CD4-positive, alpha-beta T cell (primary cell): ENCODE results near the gene DGKB. TPM values are rescaled to one million over a fixed set of nuclear protein-coding genes. Genes with fewer than 3 reads are reported as not detected.

Experiments
- ATAC-seq: fragments of 200-7000 bp; cut with Tn5 transposase; one replicate; pipeline ENCODE4 v1.10.0; 2022; ENCODE audit warnings: mild to moderate bottlenecking; ENCODE audit not compliant: poor library complexity
- CTCF ChIA-PET: fragments of 350-600 bp; sonication (Branson Sonifier 250); formaldehyde crosslinking; loops from one replicate; lab custom pipeline; 2021; ENCODE audit warnings: antibody characterized with exemption, inconsistent platforms; lab: Charles Lee
- POLR2A ChIA-PET: fragments of 350-600 bp; sonication (Branson Sonifier 250); formaldehyde crosslinking; loops from one replicate; lab custom pipeline; 2021; ENCODE audit warnings: antibody characterized with exemption, inconsistent platforms; lab: Charles Lee
- DNase-seq, 14 experiments: peaks; one replicate each; pipeline ENCODE4 v3.0.0-alpha.2; 2013 to 2020; ENCODE audit warnings: mixed read lengths in 2 of 14
- H3K27ac ChIP-seq, 2 donors: one replicate each; pipeline versions ENCODE4 v1.5.1 to v1.7.0; 2013; ENCODE audit warnings: low read length in 2 of 2, low read depth in 1 of 2, mild to moderate bottlenecking in 1 of 2
- H3K27me3 ChIP-seq, 2 experiments: 1 replicate in 1 of 2; 2 replicates in 1 of 2; pipeline versions ENCODE4 v1.6.1 to v1.7.0; 2013; ENCODE audit warnings: low read length in 2 of 2, control low read depth in 1 of 2, mild to moderate bottlenecking in 1 of 2, moderate library complexity in 1 of 2; ENCODE audit not compliant: insufficient read depth in 2 of 2, control insufficient read depth in 1 of 2
- H3K36me3 ChIP-seq: one replicate; pipeline ENCODE4 v1.6.1; 2013; ENCODE audit warnings: low read length, control low read depth; ENCODE audit not compliant: insufficient read depth
- H3K4me1 ChIP-seq: one replicate; pipeline ENCODE4 v1.6.1; 2013; ENCODE audit warnings: low read length, control low read depth; ENCODE audit not compliant: insufficient read depth
- H3K4me3 ChIP-seq: one replicate; pipeline ENCODE4 v1.5.1; 2013; ENCODE audit warnings: mild to moderate bottlenecking, low read length, moderate library complexity
- H3K9me3 ChIP-seq, 2 experiments: 1 replicate in 1 of 2; 2 replicates in 1 of 2; pipeline versions ENCODE4 v1.6.1 to v1.7.0; 2013; ENCODE audit warnings: low read length in 2 of 2, mild to moderate bottlenecking in 2 of 2, control low read depth in 1 of 2, moderate library complexity in 1 of 2; ENCODE audit not compliant: control insufficient read depth in 1 of 2, insufficient read depth in 1 of 2
- H3K27ac Mint-ChIP-seq: one replicate; pipeline ENCODE4 v1.8.0; 2020; ENCODE audit warnings: mixed read lengths
- H3K27me3 Mint-ChIP-seq: one replicate; pipeline ENCODE4 v1.8.0; 2021; ENCODE audit warnings: mixed read lengths
- H3K36me3 Mint-ChIP-seq: one replicate; pipeline ENCODE4 v1.8.0; 2021; ENCODE audit warnings: low read depth, mixed read lengths
- H3K4me1 Mint-ChIP-seq: one replicate; pipeline ENCODE4 v1.8.0; 2021; ENCODE audit warnings: low read depth, mixed read lengths
- H3K4me3 Mint-ChIP-seq: one replicate; pipeline ENCODE4 v1.8.0; 2020; ENCODE audit warnings: mild to moderate bottlenecking, mixed read lengths
- H3K9me3 Mint-ChIP-seq: one replicate; pipeline ENCODE4 v1.8.0; 2020; ENCODE audit warnings: mixed read lengths
- CTCF ChIP-seq: fragments of 200-600 bp; IDR thresholded peaks from one replicate; pipeline ENCODE4 v1.8.0; 2022; ENCODE audit warnings: antibody characterized with exemption, mild to moderate bottlenecking
- intact Hi-C, 2 experiments: fragments of 100-400 bp; cut with DNase I in 1 of 2; cut with micrococcal nuclease in 1 of 2; formaldehyde crosslinking; loops; one replicate each; pipeline versions ENCODE4 v1.15.1 to v1.9.0; 2023 to 2025; cut with DNase I, micrococcal nuclease
- total RNA-seq, 174 experiments: library from RNA in 2 of 174; stranded (reverse) in 2 of 174; gene quantifications; one replicate each; pipeline ENCODE4 v1.2.3 and lab custom pipeline; 2021 to 2026

Gene DGKB
- total RNA-seq, 2 experiments from 2014 or later = not detected

- H3K9me3 Mint-ChIP-seq = peaks cover 2% of the 10 kb centered on the region
- H3K27ac Mint-ChIP-seq = no peak overlapping the region
Observed at GRCh38 chr7:14381306-14381705, 521.2 kb downstream of the DGKB start.

GRCh38 chr7:14380881-14381280 is 521.7 kb downstream of the DGKB start:
- no peak for TF ChIP-seq CTCF
- POLR2A ChIA-PET = no interaction called here

More at GRCh38 chr7:14381306-14381705, 521.2 kb downstream of the DGKB start:
- POLR2A ChIA-PET = no interaction called here
- H3K4me3 Mint-ChIP-seq = no peak overlapping the region
- no peaks in the 10 kb centered on the region for H3K36me3 ChIP-seq
- H3K4me1 Mint-ChIP-seq = no peaks in the 10 kb centered on the region
- DNase-seq = no peak
- CTCF ChIA-PET = no interaction called here
- H3K36me3 Mint-ChIP-seq = no peaks in the 10 kb centered on the region
- H3K27me3 Mint-ChIP-seq = no peaks in the 10 kb centered on the region
- no peak overlapping the region for H3K27ac ChIP-seq
- H3K9me3 ChIP-seq = no peaks in the 10 kb centered on the region
- H3K4me3 ChIP-seq = no peak overlapping the region
- no peak for ATAC-seq
- H3K4me1 ChIP-seq = no peaks in the 10 kb centered on the region
- intact Hi-C loops = no loop called here
- TF ChIP-seq CTCF = no peak
- no peaks in the 10 kb centered on the region for H3K27me3 ChIP-seq

GRCh38 chr7:14377646-14378266 is 524.8 kb downstream of the DGKB start:
- no peak overlapping the region for H3K27ac Mint-ChIP-seq
- H3K4me3 Mint-ChIP-seq = no peak overlapping the region
- intact Hi-C loops = no loop called here
- ChIA-PET CTCF (no interaction called here), POLR2A (no interaction called here)
- Histone ChIP-seq H3K36me3 (no peaks in the 10 kb centered on the region), H3K4me1 (no peaks in the 10 kb centered on the region), H3K9me3 (no peaks in the 10 kb centered on the region), H3K27me3 (no peaks in the 10 kb centered on the region), H3K27ac (no peak overlapping the region), H3K4me3 (no peak overlapping the region)
- H3K9me3 Mint-ChIP-seq = peaks cover 9% of the 10 kb centered on the region
- no peak for ATAC-seq
- TF ChIP-seq CTCF = no peak
- DNase-seq = no peak
- H3K27me3 Mint-ChIP-seq = no peaks in the 10 kb centered on the region
- H3K4me1 Mint-ChIP-seq = no peaks in the 10 kb centered on the region
- no peaks in the 10 kb centered on the region for H3K36me3 Mint-ChIP-seq

More at GRCh38 chr7:14380881-14381280, 521.7 kb downstream of the DGKB start:
- Histone ChIP-seq H3K4me3 (no peak overlapping the region), H3K9me3 (no peaks in the 10 kb centered on the region), H3K36me3 (no peaks in the 10 kb centered on the region), H3K27ac (no peak overlapping the region), H3K27me3 (no peaks in the 10 kb centered on the region), H3K4me1 (no peaks in the 10 kb centered on the region)
- Mint-ChIP-seq H3K36me3 (no peaks in the 10 kb centered on the region), H3K9me3 (peaks cover 2% of the 10 kb centered on the region), H3K4me3 (no peak overlapping the region), H3K27ac (no peak overlapping the region), H3K27me3 (no peaks in the 10 kb centered on the region), H3K4me1 (no peaks in the 10 kb centered on the region)
- DNase-seq (no peak), ATAC-seq (no peak)
- intact Hi-C loops = no loop called here
- CTCF ChIA-PET = no interaction called here
